NCI-H187 (cell line): ENCODE data around the gene FRS3.
"Not testable (repeated sequence)": the region's sequence is repeated elsewhere in the genome, so short reads cannot be mapped to it uniquely, and the experiment has no call there.

Experiments
- DNase-seq, 2 experiments: peaks; one replicate each; lab custom pipeline; 2025; lab: John Stamatoyannopoulos, UW

Gene FRS3, protein sequence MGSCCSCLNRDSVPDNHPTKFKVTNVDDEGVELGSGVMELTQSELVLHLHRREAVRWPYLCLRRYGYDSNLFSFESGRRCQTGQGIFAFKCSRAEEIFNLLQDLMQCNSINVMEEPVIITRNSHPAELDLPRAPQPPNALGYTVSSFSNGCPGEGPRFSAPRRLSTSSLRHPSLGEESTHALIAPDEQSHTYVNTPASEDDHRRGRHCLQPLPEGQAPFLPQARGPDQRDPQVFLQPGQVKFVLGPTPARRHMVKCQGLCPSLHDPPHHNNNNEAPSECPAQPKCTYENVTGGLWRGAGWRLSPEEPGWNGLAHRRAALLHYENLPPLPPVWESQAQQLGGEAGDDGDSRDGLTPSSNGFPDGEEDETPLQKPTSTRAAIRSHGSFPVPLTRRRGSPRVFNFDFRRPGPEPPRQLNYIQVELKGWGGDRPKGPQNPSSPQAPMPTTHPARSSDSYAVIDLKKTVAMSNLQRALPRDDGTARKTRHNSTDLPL

DNA sequence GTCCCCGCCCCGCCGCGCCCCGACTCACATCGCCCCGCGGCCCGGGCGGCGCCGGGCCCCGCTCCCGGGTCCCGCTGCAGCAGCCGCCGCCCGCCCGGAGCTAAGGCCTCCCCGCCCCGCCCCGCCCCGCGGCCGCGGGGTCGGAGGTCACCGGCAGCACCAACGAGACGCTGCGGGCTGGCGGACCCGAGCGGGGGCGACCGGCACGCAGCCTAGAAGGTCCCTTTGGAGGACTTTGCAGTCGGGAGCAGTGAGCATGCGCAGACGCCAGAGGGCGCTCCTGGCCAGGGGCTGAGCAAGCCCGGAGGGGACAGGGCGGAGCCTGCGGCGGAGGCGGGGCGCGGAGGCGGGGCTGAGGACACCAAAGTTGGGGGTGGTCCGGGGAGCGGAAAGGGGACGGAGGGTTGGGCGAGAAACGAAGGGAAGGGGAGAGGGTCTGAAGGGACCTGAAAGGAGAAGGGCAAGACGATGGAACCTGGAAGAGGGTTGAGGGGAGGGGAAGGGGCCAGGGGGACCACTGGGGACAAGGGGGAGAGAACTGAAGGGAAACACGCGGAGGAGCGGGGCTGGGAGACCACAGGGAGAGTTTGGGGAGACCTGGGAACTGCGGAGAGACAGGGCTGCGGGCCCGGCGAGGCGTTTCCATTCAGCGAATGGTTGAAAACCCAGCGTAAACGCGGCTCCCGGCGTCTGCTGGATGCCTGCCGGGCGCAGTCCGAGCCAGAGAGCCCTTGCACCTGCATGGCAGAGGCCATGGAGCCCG is at the start of gene FRS3:
FRS3 (minus strand) TSS at position 113 of the 763 bp plus-strand sequence. CDS start 2,913 bp downstream, outside the sequence.
- DNase-seq = peak; percentile 81 to 90

DNA sequence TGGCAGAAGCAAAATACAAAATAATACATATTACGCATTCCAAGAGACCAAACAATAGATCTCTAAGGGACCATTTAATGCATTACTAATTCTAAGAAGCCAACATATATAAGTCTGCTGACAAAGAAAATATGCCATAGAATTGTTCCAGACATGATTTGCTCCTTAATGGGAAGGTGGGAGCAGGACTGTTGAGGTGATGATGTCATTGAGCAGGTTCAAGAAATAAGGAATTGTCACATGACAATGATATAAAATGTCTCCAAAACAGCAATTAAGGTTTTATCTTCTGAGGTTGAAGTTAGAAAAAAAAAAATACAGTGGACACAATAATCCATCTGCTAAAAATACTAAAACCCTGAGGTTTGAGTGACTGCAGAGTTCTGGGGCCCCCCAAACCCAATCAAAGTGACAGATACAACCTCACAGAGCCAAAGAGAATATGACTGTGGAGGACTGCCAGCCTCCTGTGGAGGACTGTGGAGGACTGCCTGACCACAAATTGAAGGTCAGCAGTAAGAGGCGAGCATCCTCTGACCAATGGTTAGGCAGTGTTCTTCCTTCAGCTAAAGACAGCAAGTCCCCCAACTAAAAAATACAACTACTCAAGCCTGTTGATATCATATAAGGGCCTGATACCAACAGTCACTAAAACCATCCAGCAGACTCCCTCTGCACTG is 46.8 kb upstream of the FRS3 start:
- DNase-seq = no peak

DNA sequence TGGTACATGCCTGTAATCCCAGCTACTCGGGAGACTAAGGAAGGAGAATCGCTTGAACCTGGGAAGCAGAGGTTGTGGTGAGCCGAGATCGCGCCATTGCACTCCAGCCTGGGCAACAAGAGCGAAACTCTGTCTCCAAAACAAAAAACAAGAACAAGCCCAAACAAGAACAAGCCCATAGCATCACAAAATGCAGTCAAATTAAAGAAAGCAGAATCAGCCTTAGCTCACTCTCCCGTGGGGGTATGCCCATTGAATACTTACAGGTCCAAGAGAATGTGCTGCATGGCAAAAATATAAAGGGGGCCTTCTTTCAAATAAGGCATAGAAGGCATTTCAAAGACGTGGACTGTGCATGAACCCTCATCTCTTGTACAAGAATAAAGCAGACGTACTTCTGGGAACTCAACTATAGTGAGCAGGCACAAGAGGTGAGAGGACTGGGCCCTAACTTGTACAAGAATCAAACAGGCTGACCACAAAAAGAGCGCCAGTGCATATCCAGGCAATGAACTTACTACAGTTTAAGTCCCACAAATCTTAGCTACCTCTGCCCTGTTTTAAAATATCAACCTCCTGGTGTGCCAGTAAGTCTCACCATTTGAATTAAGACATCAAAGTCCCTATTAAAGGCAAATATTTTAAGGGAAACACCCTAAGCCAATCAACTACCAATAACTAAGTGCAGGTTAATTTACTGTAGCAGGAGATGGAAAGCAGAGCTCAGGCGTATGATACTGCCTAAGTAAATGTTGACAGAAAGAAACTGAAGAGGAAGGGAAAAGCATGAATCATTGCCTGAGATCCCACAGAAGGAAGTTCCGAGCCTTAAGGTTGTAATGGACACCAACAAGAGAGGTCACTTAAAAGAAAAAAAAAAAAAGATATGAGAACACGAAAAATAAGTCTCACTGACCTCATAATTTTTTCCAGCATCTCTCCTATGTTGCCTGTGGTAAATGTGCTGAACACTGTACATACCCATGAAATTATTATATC is 45.2 kb upstream of the FRS3 start:
- DNase-seq = no peak

DNA sequence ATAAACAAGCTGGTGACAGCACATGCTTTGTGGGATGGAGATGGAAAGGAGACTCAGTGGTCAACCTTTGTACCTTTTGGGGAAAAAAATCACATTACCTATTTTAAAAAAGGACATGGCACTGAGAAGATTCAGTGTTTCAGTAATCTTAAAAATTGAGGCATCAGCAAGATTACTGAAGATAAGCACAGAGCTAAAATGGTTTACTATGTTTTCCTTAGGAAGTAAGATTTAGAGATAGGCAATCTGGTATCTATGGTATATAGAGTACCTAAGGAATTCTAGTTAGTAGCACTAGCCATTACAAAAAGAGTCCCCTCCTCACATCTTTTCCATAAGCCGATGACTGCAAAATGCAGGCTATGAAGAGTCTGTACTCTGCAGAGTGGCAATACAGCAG is 43.5 kb upstream of the FRS3 start:
- DNase-seq = no peak

DNA sequence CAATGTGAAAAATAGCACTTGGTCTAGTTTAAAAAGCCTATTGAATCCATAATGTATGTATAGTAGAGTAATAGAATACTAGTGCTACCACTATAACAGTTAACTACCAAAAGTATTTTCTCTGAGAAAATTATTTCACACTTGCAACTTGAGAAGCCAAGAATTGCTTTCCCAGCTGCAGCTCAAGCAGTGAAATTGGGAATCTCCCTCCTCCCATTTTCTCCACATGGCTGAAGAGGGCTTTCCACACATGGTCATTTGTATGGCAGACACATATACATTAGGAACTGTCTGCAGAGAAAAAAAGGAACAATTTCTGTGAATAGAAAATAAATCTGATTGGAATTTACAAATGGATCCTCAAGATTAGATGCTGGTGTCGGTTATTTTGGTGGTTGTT is 42.3 kb upstream of the FRS3 start:
- DNase-seq = no peak

DNA sequence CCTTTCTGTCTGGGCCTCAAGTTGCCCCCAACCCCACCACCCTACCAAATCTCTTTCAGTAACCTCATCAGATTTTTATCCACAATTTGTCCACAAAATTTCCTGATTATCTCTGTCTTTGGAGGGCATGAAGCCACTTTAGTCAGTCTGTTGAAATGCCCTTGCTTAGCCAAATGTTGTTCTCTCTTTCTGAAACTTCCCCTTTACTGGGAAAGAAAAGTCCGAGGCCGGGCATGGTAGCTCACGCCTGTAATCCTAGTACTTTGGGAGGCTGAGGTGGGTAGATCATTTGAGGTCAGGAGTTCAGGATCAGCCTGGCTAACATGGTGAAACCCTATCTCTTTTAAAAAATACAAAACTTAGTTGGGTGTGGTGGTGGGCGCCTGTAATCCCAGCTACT is 41.6 kb upstream of the FRS3 start:
- no peak for DNase-seq

DNA sequence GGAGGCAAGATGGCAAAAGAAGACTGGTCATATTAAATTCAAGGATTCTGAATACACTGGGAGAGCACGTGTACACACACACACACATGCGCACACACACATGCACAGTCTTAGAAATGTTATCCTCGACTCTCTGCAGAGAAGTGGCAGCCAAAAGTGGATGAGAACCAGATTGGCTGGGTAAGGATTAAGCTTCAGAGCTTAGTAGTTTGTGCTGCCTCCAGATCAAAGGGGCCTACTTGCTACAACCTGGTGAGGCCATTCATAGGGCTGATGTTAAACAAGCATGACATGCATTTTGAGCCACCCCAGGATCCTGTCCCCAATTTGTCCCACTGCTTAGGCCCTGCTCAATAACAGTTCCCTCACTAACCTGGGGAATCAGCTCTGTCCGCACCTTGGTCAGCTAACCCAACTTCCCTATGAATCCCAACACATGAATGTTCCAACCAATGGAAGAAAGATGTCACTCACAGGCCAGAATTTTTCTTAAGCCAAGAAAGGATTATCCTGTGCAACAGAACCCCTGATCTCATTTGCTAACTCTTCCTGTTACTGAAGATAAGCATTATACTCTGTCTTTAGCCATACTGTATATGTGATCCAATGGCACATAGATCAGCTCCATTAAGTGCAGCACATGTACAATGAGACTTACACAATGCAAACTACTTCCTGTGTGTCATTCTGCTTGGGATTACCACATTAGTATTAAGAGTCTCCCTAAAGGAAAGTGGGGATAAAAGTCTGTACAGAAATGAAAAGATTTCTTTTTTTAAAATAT is 38.8 kb upstream of the FRS3 start:
- no peak for DNase-seq

DNA sequence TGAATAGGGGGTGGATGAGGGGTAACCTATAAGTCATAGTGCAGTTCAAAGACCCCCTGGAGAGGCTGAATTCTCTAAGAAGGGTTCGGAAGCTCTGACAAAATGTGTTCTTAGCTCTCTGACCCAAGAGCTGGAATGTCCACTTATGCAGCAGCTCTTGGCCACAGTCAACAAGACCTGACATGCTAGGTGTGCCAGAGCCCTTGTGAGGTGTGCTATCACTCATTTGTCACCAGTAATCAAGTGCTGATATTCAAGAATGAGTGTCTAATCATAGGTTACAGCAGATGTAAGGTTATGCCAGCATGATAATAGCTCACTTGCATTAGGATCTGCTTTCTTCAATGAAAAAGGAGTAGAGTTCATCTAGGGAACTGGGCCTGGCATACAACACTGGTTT is 35.9 kb upstream of the FRS3 start:
- no peak for DNase-seq

DNA sequence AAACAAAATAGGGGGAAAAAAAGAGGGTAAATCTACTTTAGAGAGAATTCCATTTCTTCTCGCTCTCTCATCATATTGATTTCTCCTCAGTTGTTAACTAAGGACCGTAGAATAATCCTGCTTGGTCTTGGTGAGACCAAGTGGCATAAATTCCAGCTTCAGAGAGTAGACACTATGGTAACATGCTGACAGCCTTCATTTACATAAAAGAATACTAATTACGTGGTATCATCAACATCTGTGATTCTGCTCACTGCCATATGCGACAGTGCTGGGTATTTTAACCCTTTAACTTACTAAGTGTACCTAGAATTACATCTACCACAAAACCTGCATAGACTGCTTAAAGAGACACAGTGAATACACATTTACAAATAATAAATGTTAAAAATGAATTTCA is 34.9 kb upstream of the FRS3 start:
- DNase-seq = no peak

DNA sequence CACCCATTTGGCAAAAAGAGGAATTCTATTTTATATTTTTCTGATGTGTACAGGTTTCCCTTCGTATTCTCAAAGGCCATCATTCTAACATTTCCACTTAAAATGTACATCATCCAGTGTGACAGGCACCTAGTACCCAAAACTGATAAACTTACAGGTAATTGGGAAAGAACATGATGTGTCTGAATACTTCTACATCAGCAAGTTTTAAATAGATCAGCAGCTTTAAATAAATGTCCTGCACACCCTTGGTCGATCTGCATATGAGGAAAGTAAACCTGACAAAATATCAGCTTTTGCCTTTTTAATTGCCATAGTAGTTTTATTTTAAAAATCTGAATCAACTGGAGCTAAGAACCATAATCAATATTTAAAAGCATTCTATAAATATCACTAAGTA is 34.3 kb upstream of the FRS3 start:
- no peak for DNase-seq

DNA sequence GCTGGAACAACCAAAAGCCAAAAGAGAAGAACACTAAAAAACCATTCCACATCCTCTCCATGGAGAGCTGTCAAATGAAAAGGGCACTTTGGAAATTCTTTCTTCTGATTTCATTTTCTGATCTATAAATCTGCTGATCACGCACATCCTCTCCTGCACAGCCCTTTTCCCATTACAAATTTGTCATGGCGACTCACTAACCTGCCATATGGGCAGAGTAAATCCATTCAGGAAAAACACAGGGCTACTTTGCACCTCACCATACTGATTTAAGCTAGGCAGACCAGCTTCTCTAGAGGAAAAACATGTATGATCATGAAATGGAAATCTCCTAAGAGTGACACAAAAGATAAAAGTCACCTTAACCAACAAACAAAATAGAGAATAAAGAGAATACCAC is 33.8 kb upstream of the FRS3 start:
- no peak for DNase-seq

DNA sequence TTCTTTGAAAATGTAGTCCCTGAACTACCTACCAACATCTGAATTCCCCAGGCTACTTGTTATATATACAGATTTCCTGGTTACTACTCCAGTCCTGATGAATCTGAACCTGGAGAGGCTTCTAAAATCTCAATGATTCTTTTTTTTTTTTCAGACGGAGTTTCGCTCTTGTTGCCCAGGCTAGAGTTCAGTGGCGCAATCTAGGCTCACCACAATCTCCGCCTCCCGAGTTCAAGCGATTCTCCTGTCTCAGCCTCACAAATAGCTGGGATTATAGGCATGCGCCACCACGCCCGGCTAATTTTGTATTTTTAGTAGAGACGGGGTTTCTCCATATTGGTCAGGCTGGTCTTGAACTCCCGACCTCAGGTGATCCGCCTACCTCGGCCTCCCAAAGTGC is 32.2 kb upstream of the FRS3 start:
- DNase-seq = not testable (repeated sequence)

DNA sequence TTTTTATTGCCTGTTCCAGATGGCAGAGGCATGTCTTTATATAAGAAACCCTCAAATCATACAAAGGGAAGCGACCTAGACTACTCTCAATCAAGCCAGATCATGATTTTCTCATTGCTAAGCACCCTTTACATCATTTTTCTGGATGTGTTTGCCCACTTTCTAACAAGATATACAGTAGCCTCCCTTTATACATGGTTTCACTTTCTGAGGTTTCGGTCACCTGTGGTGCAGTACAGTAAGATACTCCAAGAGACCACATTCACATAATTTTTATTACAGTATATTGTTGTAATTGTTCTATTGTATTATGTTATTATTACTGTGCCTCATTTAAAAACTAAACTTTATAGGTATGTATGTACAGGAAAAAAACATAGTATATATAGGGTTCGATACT is 31.4 kb upstream of the FRS3 start:
- DNase-seq = no peak

DNA sequence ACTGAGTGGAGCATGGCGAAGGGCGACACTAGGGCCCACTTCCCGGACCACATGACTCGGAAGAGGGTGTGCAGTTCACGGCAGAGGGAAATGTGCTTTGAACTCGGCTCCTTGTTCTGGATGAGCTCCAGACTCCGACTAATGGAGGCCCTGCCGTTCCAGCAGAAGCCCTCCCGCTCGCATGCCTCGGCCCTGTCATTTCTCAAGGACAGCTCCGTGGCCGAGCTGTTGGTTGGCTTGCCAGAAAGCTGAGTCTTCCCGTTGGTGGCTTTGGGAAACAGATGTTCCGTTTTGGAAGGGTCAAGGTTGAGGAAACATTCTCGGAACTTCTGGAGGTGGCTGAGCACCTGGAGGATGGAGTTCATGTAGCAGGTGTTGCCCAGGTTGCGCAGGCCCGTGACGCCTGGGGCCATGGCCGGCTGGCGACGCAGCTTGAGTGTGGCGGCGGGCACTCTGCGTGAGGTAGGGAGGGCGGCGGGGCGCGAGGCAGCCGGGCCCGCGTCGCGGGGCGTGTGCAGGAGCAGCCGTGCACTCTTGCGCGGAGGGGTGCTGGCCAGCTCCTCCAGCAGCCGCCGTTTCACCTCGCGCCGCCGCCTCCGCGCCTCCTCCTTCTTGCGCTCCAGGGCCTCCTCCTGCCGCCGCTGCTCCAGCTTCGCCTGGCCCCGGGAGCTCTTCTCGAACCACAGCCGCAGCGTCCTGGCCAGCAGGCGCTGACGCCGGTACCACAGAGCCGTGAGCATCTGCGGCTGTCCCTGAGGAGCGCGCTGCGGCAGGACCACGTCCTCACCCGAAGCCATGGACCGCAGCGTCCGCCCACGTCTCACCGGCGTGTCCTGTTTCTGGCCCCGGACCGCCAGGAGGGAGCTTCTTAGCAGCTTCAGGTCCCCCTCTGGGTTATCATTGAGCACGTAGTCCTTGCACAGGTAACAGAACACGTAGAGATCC is 26.4 kb upstream of the FRS3 start:
- no peak for DNase-seq

DNA sequence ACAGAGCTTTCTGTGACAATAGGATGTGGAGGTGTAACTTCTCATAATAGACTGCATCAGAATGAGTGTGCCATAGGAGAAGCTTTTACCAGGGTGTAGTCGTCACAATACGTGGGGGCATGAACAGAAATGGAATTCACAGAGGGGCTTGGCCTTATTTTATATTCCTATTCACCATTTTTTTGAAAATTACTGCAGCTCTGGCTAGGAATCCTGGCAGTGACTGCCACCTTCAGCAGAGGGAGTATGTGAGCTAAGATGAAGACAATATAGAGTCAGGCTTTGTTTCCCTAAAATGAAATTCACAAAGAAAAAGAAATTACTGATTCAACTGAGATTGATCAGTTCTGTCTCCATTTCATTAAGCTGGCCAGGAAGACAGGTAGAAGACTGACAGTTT is 21.7 kb upstream of the FRS3 start:
- DNase-seq = no peak

DNA sequence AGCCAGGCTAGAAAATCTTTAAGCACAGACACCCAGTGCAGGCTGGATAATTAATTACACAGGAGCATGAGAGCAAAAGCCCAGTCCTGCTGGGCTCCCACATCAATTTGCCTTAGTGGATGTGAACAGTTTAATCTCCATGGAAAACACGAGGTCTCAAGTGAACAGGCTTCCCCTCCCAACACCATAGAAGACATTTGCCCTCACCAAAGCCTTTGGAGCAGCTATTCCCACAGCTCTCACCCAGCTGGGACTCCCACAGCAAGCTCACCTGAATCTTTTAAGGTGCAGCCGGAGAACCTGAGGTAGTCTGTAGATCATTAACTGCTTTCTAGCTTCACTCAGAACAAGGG is 19.8 kb upstream of the FRS3 start:
- no peak for DNase-seq

DNA sequence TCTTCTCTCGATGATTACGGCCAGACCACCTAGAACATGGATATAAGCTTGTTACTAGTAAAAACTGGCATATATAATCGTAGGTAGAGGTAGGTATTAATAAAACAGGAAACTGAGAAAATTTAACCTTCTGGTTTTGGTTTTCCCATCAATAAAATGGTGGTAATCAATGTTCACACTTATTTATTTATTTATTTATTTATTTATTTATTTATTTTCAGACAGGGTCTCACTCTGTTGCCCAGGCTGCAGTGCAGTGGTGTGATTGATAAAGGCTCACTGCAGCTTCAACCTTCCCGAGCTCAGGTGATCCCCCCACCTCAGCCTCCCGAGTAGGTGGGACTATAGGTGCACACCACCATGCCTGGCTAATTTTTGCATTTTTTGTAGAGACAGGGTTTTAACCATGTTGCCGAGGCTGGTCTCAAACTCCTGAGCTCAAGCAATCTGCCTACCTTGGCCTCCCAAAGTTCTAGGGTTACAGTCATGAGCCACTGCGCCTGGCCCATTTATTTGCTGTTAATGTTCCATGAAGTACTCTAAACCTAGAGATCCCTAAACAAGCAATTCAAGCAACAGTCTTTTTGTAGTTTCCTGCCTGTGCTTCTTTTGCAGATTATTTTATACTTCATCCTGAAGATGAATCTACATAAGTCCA is 19.3 kb upstream of the FRS3 start:
- DNase-seq = peak; percentile 20 to 30

DNA sequence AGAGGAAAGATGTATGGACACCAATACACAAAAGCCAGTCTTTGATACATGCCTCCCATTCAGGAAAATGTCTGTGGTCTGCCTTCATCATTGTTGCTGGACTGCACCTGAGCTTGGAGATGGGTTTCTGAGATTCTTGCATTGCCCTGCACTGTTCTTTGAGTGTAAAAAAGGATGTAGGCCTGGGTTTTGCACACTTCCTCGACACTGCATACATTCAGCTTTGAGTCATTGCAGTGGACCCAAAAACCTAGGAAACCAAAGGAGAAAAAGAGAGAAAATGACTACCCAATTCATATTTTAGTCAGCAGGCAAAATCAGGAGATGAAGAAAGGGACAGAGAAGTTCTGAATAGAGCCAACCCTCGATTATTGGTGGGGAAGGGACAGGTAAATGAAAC is 16.8 kb upstream of the FRS3 start:
- DNase-seq = no peak

DNA sequence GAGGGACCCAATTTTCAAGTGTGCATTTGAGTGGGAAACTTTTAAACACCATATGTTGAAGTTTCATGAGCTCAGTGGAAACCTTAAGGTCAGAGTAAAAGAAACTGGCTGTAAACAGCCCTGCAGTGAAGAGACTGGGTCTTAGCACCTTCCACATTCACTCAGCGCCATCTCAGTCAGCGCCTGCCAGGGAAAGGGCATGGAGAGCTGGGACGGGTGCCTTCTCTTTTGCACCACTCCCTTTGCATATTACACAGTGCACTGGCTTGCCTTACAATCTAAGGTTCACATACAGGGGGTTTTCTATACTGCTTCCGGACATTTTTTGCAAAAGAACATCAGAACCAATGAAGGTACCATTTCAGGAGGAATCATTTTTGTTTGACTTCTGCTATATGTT is 12.3 kb upstream of the FRS3 start:
- no peak for DNase-seq
